OCI-LY1 (cell line): ENCODE results near the gene PPP2R2C.

Source experiments
- H2AFZ ChIP-seq: fragments of 200-600 bp; sonication (generic), shearing (Covaris generic); 2 replicates; pipeline ENCODE4 v1.6.0; 2014; ENCODE audit warnings: antibody characterized with exemption, mild to moderate bottlenecking, low read length
- H3F3A ChIP-seq: fragments of 200-600 bp; sonication (generic), shearing (Covaris generic); 2 replicates; pipeline ENCODE4 v1.6.0; 2014; ENCODE audit warnings: mild to moderate bottlenecking, antibody characterized with exemption, low read length, moderate library complexity; ENCODE audit not compliant: insufficient read depth
- H3K27ac ChIP-seq: fragments of 200-600 bp; sonication (generic); 2 replicates; pipeline ENCODE4 v1.5.1; 2014; ENCODE audit warnings: low read length, mixed run types, mild to moderate bottlenecking, low read depth; ENCODE audit not compliant: poor library complexity, severe bottlenecking
- H3K27me3 ChIP-seq: fragments of 200-600 bp; sonication (generic); 2 replicates; pipeline ENCODE4 v1.6.0; 2014; ENCODE audit warnings: antibody characterized with exemption, mild to moderate bottlenecking, low read length, moderate library complexity; ENCODE audit not compliant: insufficient read depth
- H3K36me3 ChIP-seq: fragments of 200-600 bp; sonication (generic); 2 replicates; pipeline ENCODE4 v1.6.1; 2014; ENCODE audit warnings: mild to moderate bottlenecking, antibody characterized with exemption, low read length, moderate library complexity, mixed read lengths; ENCODE audit not compliant: insufficient read depth
- H3K4me1 ChIP-seq: fragments of 200-600 bp; sonication (generic); 2 replicates; pipeline ENCODE4 v1.5.1; 2014; ENCODE audit warnings: mild to moderate bottlenecking, low read length, moderate library complexity; ENCODE audit not compliant: insufficient read depth, severe bottlenecking
- H3K4me2 ChIP-seq: fragments of 200-600 bp; sonication (generic), shearing (Covaris generic); 2 replicates; pipeline ENCODE4 v1.6.1; 2014; ENCODE audit warnings: low read length
- H3K4me3 ChIP-seq: fragments of 200-600 bp; sonication (generic); 2 replicates; pipeline ENCODE4 v1.5.1; 2014; ENCODE audit warnings: low read length, low read depth, mild to moderate bottlenecking, mixed read lengths; ENCODE audit not compliant: poor library complexity, severe bottlenecking
- H3K79me2 ChIP-seq: fragments of 200-600 bp; shearing (Covaris generic); 2 replicates; pipeline ENCODE4 v1.6.1; 2016; ENCODE audit warnings: mixed run types, low read length, mixed read lengths; ENCODE audit not compliant: insufficient read depth
- H3K9ac ChIP-seq: fragments of 200-600 bp; sonication (generic), shearing (Covaris generic); 2 replicates; pipeline ENCODE4 v1.6.1; 2014; ENCODE audit warnings: mild to moderate bottlenecking, low read length, mixed read lengths
- H3K9me2 ChIP-seq: fragments of 200-600 bp; sonication (generic), shearing (Covaris generic); 2 replicates; pipeline ENCODE4 v1.6.1; 2014; ENCODE audit warnings: low read depth, mild to moderate bottlenecking, low read length, mixed read lengths
- H3K9me3 ChIP-seq: fragments of 200-600 bp; shearing (Covaris generic); 2 replicates; pipeline ENCODE4 v1.6.1; 2014; ENCODE audit warnings: low read length, mixed read lengths
- H4K20me1 ChIP-seq: fragments of 200-600 bp; sonication (generic), shearing (Covaris generic); 2 replicates; pipeline ENCODE4 v1.6.0; 2016; ENCODE audit warnings: mild to moderate bottlenecking, low read length; ENCODE audit not compliant: insufficient read depth
- EZH2 ChIP-seq: fragments of 200-600 bp; sonication (generic), shearing (Covaris generic); IDR thresholded peaks from 2 replicates; pipeline ENCODE4 v1.8.0; 2017; ENCODE audit warnings: borderline replicate concordance, mixed run types, mild to moderate bottlenecking, antibody characterized with exemption, low read length, moderate library complexity, mixed read lengths
- TF ChIP-seq, protein P1 (sequence below): fragments of 200-600 bp; sonication (generic), shearing (Covaris generic); IDR thresholded peaks from 2 replicates; pipeline ENCODE4 v1.5.1; 2017; ENCODE audit warnings: mild to moderate bottlenecking, antibody characterized with exemption, low read length, moderate library complexity, mixed read lengths

PPP2R2C gene

DNA sequence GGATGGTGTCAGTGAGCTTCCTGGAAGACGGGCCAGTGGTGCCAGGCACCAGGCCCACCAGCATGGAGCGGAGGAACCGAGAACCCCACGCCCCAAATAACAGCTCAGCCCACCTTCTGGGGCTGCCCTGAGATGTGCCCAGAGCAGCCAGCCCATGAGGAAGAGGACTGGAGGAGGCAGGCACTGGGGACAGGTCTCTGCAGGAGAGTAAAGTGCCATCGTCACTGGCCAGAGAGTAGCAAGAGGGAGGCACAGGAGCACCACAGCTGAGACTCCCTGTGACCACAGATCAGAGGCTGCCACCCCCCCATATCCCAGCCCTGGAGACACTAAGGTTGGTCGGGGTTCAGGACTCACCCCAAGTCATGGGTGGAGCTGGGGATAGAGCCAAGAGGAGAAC is 63.0 kb downstream of the PPP2R2C start:
- no peak overlapping the region for H3K4me3 ChIP-seq
- no peak overlapping the region for H3K9ac ChIP-seq
- no peak overlapping the region for H3K4me2 ChIP-seq
- H3K9me2 ChIP-seq: no peaks in the 10 kb centered on the region
- H3K79me2 ChIP-seq: no peaks in the 10 kb centered on the region
- no peaks in the 10 kb centered on the region for H3K9me3 ChIP-seq
- H3K4me1 ChIP-seq: no peaks in the 10 kb centered on the region
- no peaks in the 10 kb centered on the region for H3K36me3 ChIP-seq
- H3K27ac ChIP-seq: no peak overlapping the region
- no peaks in the 10 kb centered on the region for H4K20me1 ChIP-seq
- no peaks in the 10 kb centered on the region for H3F3A ChIP-seq
- no peak overlapping the region for H2AFZ ChIP-seq
- H3K27me3 ChIP-seq: no peaks in the 10 kb centered on the region
- TF ChIP-seq EZH2: no peak
- TF ChIP-seq, protein P1, sequence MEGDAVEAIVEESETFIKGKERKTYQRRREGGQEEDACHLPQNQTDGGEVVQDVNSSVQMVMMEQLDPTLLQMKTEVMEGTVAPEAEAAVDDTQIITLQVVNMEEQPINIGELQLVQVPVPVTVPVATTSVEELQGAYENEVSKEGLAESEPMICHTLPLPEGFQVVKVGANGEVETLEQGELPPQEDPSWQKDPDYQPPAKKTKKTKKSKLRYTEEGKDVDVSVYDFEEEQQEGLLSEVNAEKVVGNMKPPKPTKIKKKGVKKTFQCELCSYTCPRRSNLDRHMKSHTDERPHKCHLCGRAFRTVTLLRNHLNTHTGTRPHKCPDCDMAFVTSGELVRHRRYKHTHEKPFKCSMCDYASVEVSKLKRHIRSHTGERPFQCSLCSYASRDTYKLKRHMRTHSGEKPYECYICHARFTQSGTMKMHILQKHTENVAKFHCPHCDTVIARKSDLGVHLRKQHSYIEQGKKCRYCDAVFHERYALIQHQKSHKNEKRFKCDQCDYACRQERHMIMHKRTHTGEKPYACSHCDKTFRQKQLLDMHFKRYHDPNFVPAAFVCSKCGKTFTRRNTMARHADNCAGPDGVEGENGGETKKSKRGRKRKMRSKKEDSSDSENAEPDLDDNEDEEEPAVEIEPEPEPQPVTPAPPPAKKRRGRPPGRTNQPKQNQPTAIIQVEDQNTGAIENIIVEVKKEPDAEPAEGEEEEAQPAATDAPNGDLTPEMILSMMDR: no peak

DNA sequence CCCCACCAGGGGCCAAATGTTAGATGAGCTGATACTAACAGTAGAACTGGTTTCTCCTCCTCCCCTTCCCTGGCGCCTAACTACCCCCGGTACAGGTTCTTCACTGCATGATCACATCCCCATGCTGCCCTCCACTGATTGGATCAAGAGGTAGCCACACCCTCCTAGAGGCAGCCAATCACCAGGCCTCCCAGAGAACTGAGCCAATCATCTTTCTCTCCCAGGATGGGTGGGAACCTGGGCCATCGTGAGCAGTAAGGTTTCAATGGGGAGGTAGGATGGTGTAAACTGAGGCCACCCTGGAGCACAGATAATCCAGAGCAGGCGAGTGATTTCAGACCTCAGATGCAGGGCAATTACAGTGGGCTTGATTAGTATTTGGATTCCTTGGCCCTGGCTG is 64.2 kb downstream of the PPP2R2C start:
- Histone ChIP-seq H3K27ac (no peak overlapping the region), H3F3A (no peaks in the 10 kb centered on the region), H3K4me2 (no peak overlapping the region), H4K20me1 (no peaks in the 10 kb centered on the region), H3K4me1 (no peaks in the 10 kb centered on the region), H3K27me3 (no peaks in the 10 kb centered on the region), H3K9me2 (no peaks in the 10 kb centered on the region), H3K79me2 (no peaks in the 10 kb centered on the region), H2AFZ (no peak overlapping the region), H3K9me3 (no peaks in the 10 kb centered on the region), H3K4me3 (no peak overlapping the region), H3K9ac (no peak overlapping the region), H3K36me3 (no peaks in the 10 kb centered on the region)
- TF ChIP-seq, protein P1: no peak
- no peak for TF ChIP-seq EZH2

DNA sequence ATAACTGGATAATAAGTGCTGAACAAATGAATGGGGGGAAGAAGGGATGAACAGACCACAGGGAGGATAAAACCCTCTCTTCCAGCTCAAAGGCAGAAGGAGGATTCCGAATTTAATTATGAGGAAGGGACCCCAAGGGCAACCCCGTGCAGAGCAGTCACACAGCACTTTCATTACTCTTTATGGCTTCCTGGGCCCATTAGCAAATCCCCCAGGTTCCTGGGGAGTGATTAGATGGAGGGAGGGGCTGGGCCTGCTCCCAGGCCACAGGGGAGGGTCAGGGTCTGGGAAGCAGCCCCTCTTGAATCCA is 67.1 kb downstream of the PPP2R2C start:
- no peaks in the 10 kb centered on the region for H3K4me1 ChIP-seq
- TF ChIP-seq EZH2: no peak
- TF ChIP-seq, protein P1: no peak
- H3K27me3 ChIP-seq: no peaks in the 10 kb centered on the region
- H4K20me1 ChIP-seq: no peaks in the 10 kb centered on the region
- no peaks in the 10 kb centered on the region for H3K79me2 ChIP-seq
- H3K4me2 ChIP-seq: no peak overlapping the region
- no peak overlapping the region for H3K4me3 ChIP-seq
- no peak overlapping the region for H2AFZ ChIP-seq
- no peak overlapping the region for H3K27ac ChIP-seq
- no peaks in the 10 kb centered on the region for H3K9me3 ChIP-seq
- H3F3A ChIP-seq: no peaks in the 10 kb centered on the region
- H3K9me2 ChIP-seq: no peaks in the 10 kb centered on the region
- H3K9ac ChIP-seq: no peak overlapping the region
- H3K36me3 ChIP-seq: no peaks in the 10 kb centered on the region
